Body of pancreas (tissue), 4 donors: Measurements from ENCODE around the gene AWAT2.

Experiments
- CTCF ChIP-seq, 7 experiments: fragments of 450-650 bp in 4 of 7; fragments of 200-600 bp in 3 of 7; sonication (generic) in 3 of 7; IDR thresholded peaks; one replicate each; pipeline ENCODE4 v1.5.1; 2016 to 2019; ENCODE audit warnings: antibody characterized with exemption in 7 of 7
- POLR2A ChIP-seq, 3 donors: fragments of 450-650 bp; IDR thresholded peaks; one replicate each; pipeline ENCODE4 v1.6.1; 2016; ENCODE audit warnings: antibody characterized with exemption in 3 of 3, mild to moderate bottlenecking in 2 of 3

DNA sequence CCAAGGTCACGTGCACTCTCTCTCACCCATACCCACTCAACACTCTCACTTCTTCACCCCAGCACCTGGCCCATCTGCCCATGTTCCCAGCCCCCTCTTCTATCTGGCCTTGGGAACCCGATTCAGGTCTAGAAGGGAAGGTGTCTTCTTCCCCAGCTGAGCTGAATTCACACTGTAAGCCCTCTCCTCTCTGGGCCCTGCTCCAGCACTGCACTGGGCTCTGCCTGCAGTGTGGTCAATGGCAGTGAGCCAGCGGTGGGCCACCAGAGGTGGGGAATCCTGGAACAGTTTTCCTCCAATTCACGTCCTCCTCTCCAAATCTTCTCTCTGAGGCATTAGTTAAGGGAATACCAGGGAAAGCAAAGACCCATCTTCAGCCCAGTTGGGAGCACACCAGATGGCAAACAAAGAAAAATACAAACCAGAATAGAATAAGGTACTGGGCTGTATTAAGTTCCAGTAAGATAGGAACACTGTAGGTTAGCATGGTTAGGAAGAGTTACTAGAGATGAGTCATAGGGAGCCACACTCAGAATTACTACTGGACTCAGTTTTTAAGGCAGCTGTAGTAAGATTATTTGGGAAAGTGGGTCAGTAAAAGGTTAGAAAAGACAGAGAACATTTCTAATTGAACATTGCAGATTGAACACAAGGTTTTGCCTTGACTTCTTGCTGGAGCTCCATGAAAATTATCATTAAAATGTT lies 5.0 kb downstream of the AWAT2 start:
- no peak for TF ChIP-seq CTCF (IDR thresholded peaks at IDR 0.05)
- TF ChIP-seq POLR2A (IDR thresholded peaks at IDR 0.05) = no peak
